ENCODE data around the gene SLC37A1.

- TF ChIP-seq POLR2A (IDR thresholded peaks at IDR 0.05; ENCODE audit: low read length) (no peak), GATA1 (IDR thresholded peaks at IDR 0.05; ENCODE audit: low read depth, low read length) (no peak)
Measured at GRCh38 chr21:42527489-42528158, 14.0 kb downstream of the SLC37A1 start.

All from erythroblast (primary cell).